Neural cell (in vitro differentiated cells): Measurements from ENCODE around the gene LBH. TPM values are rescaled to one million over a fixed set of nuclear protein-coding genes. Genes with fewer than 3 reads are reported as not detected.

Experiments used
- H2AFZ ChIP-seq: fragments of 200-600, 300-800 bp; sonication (generic), shearing (Covaris generic); 2 replicates; pipeline ENCODE4 v1.6.0; 2014; ENCODE audit warnings: low read depth, mild to moderate bottlenecking, antibody characterized with exemption, low read length, moderate library complexity
- H3F3A ChIP-seq: fragments of 200-600 bp; shearing (Covaris generic); 2 replicates; pipeline ENCODE4 v1.6.1; 2016; ENCODE audit warnings: mild to moderate bottlenecking, moderate library complexity, mixed read lengths, antibody characterized with exemption, low read length; ENCODE audit not compliant: insufficient read depth, poor library complexity, severe bottlenecking
- H3K27ac ChIP-seq: fragments of 200-600, 300-800 bp; sonication (generic), shearing (Covaris generic); 2 replicates; pipeline ENCODE4 v1.5.1; 2014; ENCODE audit warnings: mild to moderate bottlenecking, low read length, moderate library complexity
- H3K27me3 ChIP-seq: fragments of 300-800, 200-600 bp; sonication (generic), shearing (Covaris generic); 2 replicates; pipeline ENCODE4 v1.6.0; 2014; ENCODE audit warnings: mild to moderate bottlenecking, low read depth, low read length, moderate library complexity; ENCODE audit not compliant: insufficient read depth
- H3K36me3 ChIP-seq: fragments of 300-800, 200-600 bp; sonication (generic), shearing (Covaris generic); 2 replicates; pipeline ENCODE4 v1.5.1; 2014; ENCODE audit warnings: mild to moderate bottlenecking, antibody characterized with exemption, low read length, moderate library complexity; ENCODE audit not compliant: insufficient read depth
- H3K4me2 ChIP-seq: fragments of 300-800, 200-600 bp; sonication (generic), shearing (Covaris generic); 2 replicates; pipeline ENCODE4 v1.6.0; 2014; ENCODE audit warnings: mild to moderate bottlenecking, low read length
- H3K4me3 ChIP-seq: fragments of 300-800, 200-600 bp; sonication (generic), shearing (Covaris generic); 2 replicates; pipeline ENCODE4 v1.5.1; 2014; ENCODE audit warnings: mild to moderate bottlenecking, low read length, moderate library complexity
- H3K79me2 ChIP-seq: fragments of 200-600 bp; shearing (Covaris generic); replicated peaks from 2 replicates; pipeline ENCODE4 v1.6.0; 2014; ENCODE audit warnings: mild to moderate bottlenecking, low read length, moderate library complexity; ENCODE audit not compliant: insufficient read depth
- H3K9ac ChIP-seq: fragments of 300-800, 200-600 bp; sonication (generic), shearing (Covaris generic); 2 replicates; pipeline ENCODE4 v1.6.1; 2016; ENCODE audit warnings: mild to moderate bottlenecking, low read length, mixed read lengths
- H3K9me2 ChIP-seq: fragments of 200-600 bp; shearing (Covaris generic); 2 replicates; pipeline ENCODE4 v1.6.1; 2016; ENCODE audit warnings: mild to moderate bottlenecking, low read length, mixed read lengths; ENCODE audit not compliant: insufficient read depth
- H3K9me3 ChIP-seq: fragments of 200-600, 300-800 bp; sonication (generic), shearing (Covaris generic); 2 replicates; pipeline ENCODE4 v1.6.1; 2016; ENCODE audit warnings: mild to moderate bottlenecking, mixed run types, low read length, moderate library complexity, mixed read lengths
- H4K20me1 ChIP-seq: fragments of 200-600 bp; shearing (Covaris generic); 2 replicates; pipeline ENCODE4 v1.6.1; 2016; ENCODE audit warnings: mild to moderate bottlenecking, mixed run types; ENCODE audit not compliant: insufficient read depth
- CTCF ChIP-seq: fragments of 450-650 bp; IDR thresholded peaks from 2 replicates; pipeline ENCODE4 v1.5.1; 2014; ENCODE audit warnings: antibody characterized with exemption, mild to moderate bottlenecking, moderate library complexity; ENCODE audit not compliant: poor library complexity, severe bottlenecking
- EP300 ChIP-seq: fragments of 450-650 bp; conservative IDR thresholded peaks from 2 replicates; pipeline ENCODE4 v1.6.1; 2014; ENCODE audit warnings: antibody characterized with exemption, mild to moderate bottlenecking, moderate library complexity; ENCODE audit not compliant: poor library complexity, severe bottlenecking
- EZH2 ChIP-seq: fragments of 200-600, 300-800 bp; shearing (Covaris generic), sonication (generic); IDR thresholded peaks from 2 replicates; pipeline ENCODE4 v1.6.1; 2014; ENCODE audit warnings: antibody characterized with exemption, low read length, borderline replicate concordance, mild to moderate bottlenecking; ENCODE audit not compliant: insufficient read depth, poor library complexity, severe bottlenecking
- MXI1 ChIP-seq: fragments of 450-650 bp; conservative IDR thresholded peaks from 2 replicates; pipeline ENCODE4 v1.6.1; 2014; ENCODE audit warnings: antibody characterized with exemption, mild to moderate bottlenecking; ENCODE audit not compliant: poor library complexity, severe bottlenecking
- POLR2AphosphoS5 ChIP-seq: IDR thresholded peaks from 2 replicates; pipeline ENCODE4 v1.6.1; 2012
- RAD21 ChIP-seq: fragments of 450-650 bp; conservative IDR thresholded peaks from 2 replicates; pipeline ENCODE4 v1.6.1; 2014; ENCODE audit warnings: antibody characterized with exemption, mild to moderate bottlenecking, moderate library complexity
- REST ChIP-seq: IDR thresholded peaks from 2 replicates; pipeline ENCODE4 v1.6.1; 2012; ENCODE audit warnings: borderline replicate concordance
- SMC3 ChIP-seq: fragments of 450-650 bp; conservative IDR thresholded peaks from 2 replicates; pipeline ENCODE4 v1.6.1; 2014; ENCODE audit warnings: antibody characterized with exemption, mild to moderate bottlenecking, moderate library complexity; ENCODE audit not compliant: poor library complexity
- TAF1 ChIP-seq: IDR thresholded peaks from 2 replicates; pipeline ENCODE4 v1.6.1; 2012; ENCODE audit warnings: low read depth
- polyA plus RNA-seq: library from polyadenylated mRNA; depleted of rRNA; stranded (reverse); fragments of >200 nt; gene quantifications from 2 replicates; pipeline ENCODE4 v1.2.3, GENCODE V29; 2014

Gene LBH
- polyA plus RNA-seq, 1 donor from 2014 or later, result 345 TPM

GRCh38 chr2:30191819-30192271, 39.5 kb upstream of the LBH start:
- H3K79me2 ChIP-seq, result no peaks in the 10 kb centered on the region
- no peak overlapping the region for H3K9ac ChIP-seq
- H3K9me3 ChIP-seq, result no peaks in the 10 kb centered on the region
- H2AFZ ChIP-seq, result no peak overlapping the region
- H3K4me2 ChIP-seq, result no peak overlapping the region
- no peaks in the 10 kb centered on the region for H3K27me3 ChIP-seq
- H3K4me3 ChIP-seq, result no peak overlapping the region
- no peaks in the 10 kb centered on the region for H3F3A ChIP-seq
- TF ChIP-seq TAF1 (no peak), REST (no peak), RAD21 (no peak)
- no peaks in the 10 kb centered on the region for H4K20me1 ChIP-seq
- H3K9me2 ChIP-seq, result no peaks in the 10 kb centered on the region
- no peaks in the 10 kb centered on the region for H3K36me3 ChIP-seq
- no peak overlapping the region for H3K27ac ChIP-seq

GRCh38 chr2:30192314-30192713, 39.0 kb upstream of the LBH start:
- Histone ChIP-seq H3K4me2 (no peak overlapping the region), H3K36me3 (no peaks in the 10 kb centered on the region), H3K4me3 (no peak overlapping the region), H3K27ac (no peak overlapping the region), H2AFZ (no peak overlapping the region), H3K9ac (no peak overlapping the region), H3K27me3 (no peaks in the 10 kb centered on the region), H3K79me2 (no peaks in the 10 kb centered on the region), H3K9me3 (no peaks in the 10 kb centered on the region), H4K20me1 (no peaks in the 10 kb centered on the region), H3F3A (no peaks in the 10 kb centered on the region), H3K9me2 (no peaks in the 10 kb centered on the region)
- TF ChIP-seq RAD21 (no peak), CTCF (no peak)

- Histone ChIP-seq H4K20me1 (no peaks in the 10 kb centered on the region), H3F3A (no peaks in the 10 kb centered on the region), H2AFZ (no peak overlapping the region), H3K27me3 (no peaks in the 10 kb centered on the region), H3K9ac (no peak overlapping the region), H3K9me3 (no peaks in the 10 kb centered on the region), H3K79me2 (no peaks in the 10 kb centered on the region), H3K27ac (no peak overlapping the region), H3K4me3 (no peak overlapping the region), H3K9me2 (no peaks in the 10 kb centered on the region), H3K4me2 (no peak overlapping the region), H3K36me3 (no peaks in the 10 kb centered on the region)
- TF ChIP-seq SMC3 (no peak), POLR2AphosphoS5 (no peak), TAF1 (no peak), EZH2 (no peak), CTCF (no peak), EP300 (no peak), REST (no peak), MXI1 (no peak), RAD21 (no peak)
Observed at GRCh38 chr2:30193104-30193681, 38.1 kb upstream of the LBH start.
